A549 (cell line): ENCODE results near the gene SIRPA. TPM values are rescaled to one million over a fixed set of nuclear protein-coding genes. Genes with fewer than 3 reads are reported as not detected.

Source experiments
- ATAC-seq, 2 experiments: fragments of 200-7000 bp in 1 of 2; fragments of >200 bp in 1 of 2; cut with Nextera tagmentation in 1 of 2; cut with Tn5 transposase in 1 of 2; 3 replicates each; pipeline versions ENCODE4 v1.8.0 to v1.9.1; 2018 to 2020; ENCODE audit warnings: mild to moderate bottlenecking in 1 of 2, moderate library complexity in 1 of 2
- CTCF ChIA-PET: fragments of 300-600 bp; sonication (Branson Sonifier 250); formaldehyde crosslinking; extraction: SDS; loops from one replicate; lab custom pipeline; 2021; ENCODE audit warnings: antibody characterized with exemption, inconsistent platforms; lab: Yijun Ruan, JAX
- POLR2A ChIA-PET: fragments of 350-600 bp; formaldehyde crosslinking; extraction: SDS; loops from one replicate; lab custom pipeline; 2021; ENCODE audit warnings: antibody characterized with exemption, inconsistent platforms; lab: Yijun Ruan, JAX
- DNase-seq, 2 experiments: peaks; one replicate each; pipeline versions ENCODE4 v3.0.0 to v3.0.0-alpha.2; 2011 to 2016; ENCODE audit warnings: low read depth in 1 of 2, low spot score in 1 of 2
- FAIRE-seq: peaks from 2 replicates; lab custom pipeline; 2011; peaks lifted over from hg19 to GRCh38; lab: Jason Lieb, UNC
- H3K27ac ChIP-seq, 2 experiments: fragments of >200 bp; sonication (Bioruptor Twin); formaldehyde crosslinking; 3 replicates each; pipeline ENCODE4 v1.5.1; 2016 to 2017
- H3K4me1 ChIP-seq: fragments of >200 bp; sonication (Bioruptor Twin); formaldehyde crosslinking; 3 replicates; pipeline ENCODE4 v1.6.1; 2016
- H3K4me2 ChIP-seq: fragments of >200 bp; sonication (Bioruptor Twin); formaldehyde crosslinking; 3 replicates; pipeline ENCODE4 v1.6.1; 2016
- H3K4me3 ChIP-seq: fragments of >200 bp; sonication (Bioruptor Twin); formaldehyde crosslinking; 3 replicates; pipeline ENCODE4 v1.5.1; 2016
- H3K9me3 ChIP-seq: fragments of >200 bp; sonication (Bioruptor Twin); formaldehyde crosslinking; 3 replicates; pipeline ENCODE4 v1.6.1; 2016
- CBX2 ChIP-seq: fragments of 200-600 bp; sonication (generic); IDR thresholded peaks from 2 replicates; pipeline ENCODE4 v1.6.1; 2016; ENCODE audit warnings: low read depth, mild to moderate bottlenecking, borderline replicate concordance
- EHF ChIP-seq: fragments of 250-450 bp; sonication (Bioruptor Pico); IDR thresholded peaks from 2 replicates; pipeline ENCODE4 v1.5.0; 2020; ENCODE audit warnings: mild to moderate bottlenecking
- EHMT2 ChIP-seq: fragments of 200-600 bp; sonication (generic); IDR thresholded peaks from 2 replicates; pipeline ENCODE4 v1.6.1; 2016; ENCODE audit warnings: antibody characterized with exemption, low read depth, mild to moderate bottlenecking, moderate library complexity
- EP300 ChIP-seq, 2 experiments: fragments of >200 bp; sonication (Bioruptor Twin); formaldehyde crosslinking; IDR thresholded peaks; 2 replicates in 1 of 2; 3 replicates in 1 of 2; pipeline ENCODE4 v1.6.1; 2016 to 2017
- ESRRA ChIP-seq: fragments of 150-350 bp; IDR thresholded peaks from 2 replicates; pipeline ENCODE4 v1.6.1; 2014; ENCODE audit warnings: mild to moderate bottlenecking, low read length, borderline replicate concordance
- FOXS1 ChIP-seq: fragments of 250-450 bp; sonication (Bioruptor Pico); IDR thresholded peaks from 2 replicates; pipeline ENCODE4 v1.5.0; 2020; ENCODE audit warnings: mild to moderate bottlenecking, moderate library complexity
- HOXA7 ChIP-seq: fragments of 250-450 bp; sonication (Bioruptor Pico); IDR thresholded peaks from 2 replicates; pipeline ENCODE4 v1.5.0; 2020; ENCODE audit warnings: mild to moderate bottlenecking, moderate library complexity
- HOXB13 ChIP-seq: fragments of 250-450 bp; sonication (Bioruptor Pico); IDR thresholded peaks from 2 replicates; pipeline ENCODE4 v1.5.0; 2020; ENCODE audit warnings: low read depth, mild to moderate bottlenecking, moderate library complexity
- HOXB5 ChIP-seq: fragments of 250-450 bp; sonication (Bioruptor Pico); IDR thresholded peaks from 2 replicates; pipeline ENCODE4 v1.5.0; 2020; ENCODE audit warnings: mild to moderate bottlenecking, moderate library complexity
- JUN ChIP-seq, 2 experiments: fragments of >200 bp; sonication (Bioruptor Twin); formaldehyde crosslinking; IDR thresholded peaks; 2 replicates in 1 of 2; 3 replicates in 1 of 2; pipeline ENCODE4 v1.6.1; 2016 to 2017
- KDM1A ChIP-seq: fragments of 200-600 bp; sonication (generic); IDR thresholded peaks from 2 replicates; pipeline ENCODE4 v1.6.1; 2016; ENCODE audit warnings: low read depth, mild to moderate bottlenecking
- MAFK ChIP-seq: fragments of 450-650 bp; IDR thresholded peaks from 2 replicates; pipeline ENCODE4 v1.6.1; 2014; ENCODE audit not compliant: partially characterized antibody
- MAX ChIP-seq: IDR thresholded peaks from 2 replicates; pipeline ENCODE4 v1.6.1; 2012
- PBX3 ChIP-seq: IDR thresholded peaks from 2 replicates; pipeline ENCODE4 v1.6.1; 2012
- PHF8 ChIP-seq: fragments of 200-600 bp; sonication (generic); IDR thresholded peaks from 2 replicates; pipeline ENCODE4 v1.6.1; 2016; ENCODE audit warnings: low read depth, mild to moderate bottlenecking, antibody characterized with exemption, moderate library complexity, borderline replicate concordance
- RARB ChIP-seq: fragments of 250-450 bp; sonication (Bioruptor Pico); IDR thresholded peaks from 2 replicates; pipeline ENCODE4 v1.8.0; 2021; ENCODE audit warnings: mild to moderate bottlenecking, moderate library complexity
- RCOR1 ChIP-seq: fragments of 150-350 bp; IDR thresholded peaks from 2 replicates; pipeline ENCODE4 v1.6.1; 2014; ENCODE audit warnings: antibody characterized with exemption, low read length, low read depth
- REST ChIP-seq: fragments of 200-600 bp; sonication (generic); IDR thresholded peaks from 2 replicates; pipeline ENCODE4 v1.6.1; 2016; ENCODE audit warnings: antibody characterized with exemption, mild to moderate bottlenecking, moderate library complexity
- RFX5 ChIP-seq: fragments of 450-650 bp; IDR thresholded peaks from 2 replicates; pipeline ENCODE4 v1.7.1; 2014; ENCODE audit warnings: antibody characterized with exemption, mild to moderate bottlenecking, moderate library complexity
- RNF2 ChIP-seq: fragments of 200-600 bp; sonication (generic); IDR thresholded peaks from 2 replicates; pipeline ENCODE4 v1.6.1; 2016; ENCODE audit warnings: low read depth, mild to moderate bottlenecking, antibody characterized with exemption, moderate library complexity, borderline replicate concordance
- USF2 ChIP-seq: fragments of 450-650 bp; IDR thresholded peaks from 2 replicates; pipeline ENCODE4 v1.6.1; 2014; ENCODE audit warnings: antibody characterized with exemption
- ZC3H11A ChIP-seq: fragments of 450-650 bp; IDR thresholded peaks from 2 replicates; pipeline ENCODE4 v1.6.1; 2014; ENCODE audit warnings: antibody characterized with exemption, mild to moderate bottlenecking
- ZFP36 ChIP-seq: fragments of 450-650 bp; IDR thresholded peaks from 2 replicates; pipeline ENCODE4 v1.6.1; 2014; ENCODE audit warnings: borderline replicate concordance; ENCODE audit not compliant: partially characterized antibody
- ZNF302 ChIP-seq: fragments of 250-450 bp; sonication (Bioruptor Pico); IDR thresholded peaks from 2 replicates; pipeline ENCODE4 v1.9.0; 2021; ENCODE audit warnings: inconsistent platforms, mild to moderate bottlenecking, moderate library complexity
- WGBS: methylation state at CpG from one replicate; pipeline ENCODE4 v1.1.6; 2017; ENCODE audit errors: missing lambda C conversion rate; 5-methylcytosine and 5-hydroxymethylcytosine counted together
- polyA plus RNA-seq, 4 experiments: library from polyadenylated mRNA; depleted of rRNA in 3 of 4; stranded (reverse); fragments of >200 nt; fragmentation: RNase III in 1 of 4; extraction: RNeasy Plus Mini Kit Qiagen cat#74134 plus additional on column Dnase treatment in 1 of 4; gene quantifications; 2 replicates in 3 of 4; 3 replicates in 1 of 4; pipeline ENCODE4 v1.2.3, GENCODE V29; 2011 to 2017

The SIRPA gene
- polyA plus RNA-seq, 2 of the 4 experiments (the other 2 are of a cell fraction) = 12.8 to 21.6 TPM

- H3K27ac ChIP-seq = no peak overlapping the region
- no peak for DNase-seq
- CTCF ChIA-PET = no interaction called here
- no peaks in the 10 kb centered on the region for H3K9me3 ChIP-seq
- H3K4me3 ChIP-seq = no peak overlapping the region
- WGBS = 93% methylated on average over 9 of the region's 9 CpGs
- no peak overlapping the region for H3K4me2 ChIP-seq
- H3K4me1 ChIP-seq = 0 out of 3 replicates have a peak, but pooled peaks cover under 1% of the 10 kb centered on the region
- TF ChIP-seq HOXB5 (CRISPR knock-in tag) = no peak
- TF ChIP-seq EHF (CRISPR knock-in tag) = no peak
- no peak for TF ChIP-seq RFX5
- TF ChIP-seq JUN (IDR thresholded peaks at IDR 0.05) = no peak
- no peak for TF ChIP-seq ESRRA
- no peak for TF ChIP-seq RCOR1
- no peak for TF ChIP-seq EHMT2
- TF ChIP-seq KDM1A = no peak
- TF ChIP-seq ZFP36 = no peak
- no peak for TF ChIP-seq EP300 (IDR thresholded peaks at IDR 0.05)
- no peak for TF ChIP-seq MAX
- TF ChIP-seq ZNF302 = no peak
- no peak for TF ChIP-seq MAFK
- no peak for TF ChIP-seq PHF8
- TF ChIP-seq ZC3H11A = no peak
- TF ChIP-seq CBX2 = no peak
- TF ChIP-seq PBX3 = no peak
- POLR2A ChIA-PET = interaction anchor here (1.1 kb wide), 1 partner anchor 103 kb away, joined by 3 read pairs; no protein-coding TSS in a partner anchor
- no peak for ATAC-seq
- FAIRE-seq = no peak
These were observed 10.5 kb downstream of the SIRPA start for GRCh38 chr20:1905693-1906092.

- ATAC-seq = no peak
- Histone ChIP-seq H3K27ac (no peak overlapping the region), H3K4me1 (no peaks in the 10 kb centered on the region)
- TF ChIP-seq HOXA7 (CRISPR knock-in tag) = no peak
- no peak for TF ChIP-seq RARB (CRISPR knock-in tag)
- no peak for TF ChIP-seq RNF2
- no peak for TF ChIP-seq USF2
- TF ChIP-seq HOXB13 (CRISPR knock-in tag) = no peak
- no peak for TF ChIP-seq HOXB5 (CRISPR knock-in tag)
- TF ChIP-seq REST = no peak
- TF ChIP-seq FOXS1 = no peak
- TF ChIP-seq, all 56 proteins: peak for 0
- ChIA-PET POLR2A (no interaction called here), CTCF (interaction anchor here (1.7 kb wide), 1 partner anchor 104 kb away, joined by 7 read pairs; no protein-coding TSS in a partner anchor)
- no peaks in the 10 kb centered on the region for H3K9me3 ChIP-seq
- 85% methylated on average over 9 of the region's 9 CpGs for WGBS
- DNase-seq (no peak), FAIRE-seq (no peak)
- no peak overlapping the region for H3K4me2 ChIP-seq
- no peak overlapping the region for H3K4me3 ChIP-seq
These were observed 11.3 kb downstream of the SIRPA start for GRCh38 chr20:1906361-1907051.
